Suprapubic skin (tissue), 4 donors: ENCODE results near the gene USP31. TPM values are rescaled to one million over a fixed set of nuclear protein-coding genes. Genes with fewer than 3 reads are reported as not detected.

Experiments used
- DNase-seq, 2 donors: peaks; one replicate each; pipeline ENCODE4 v3.0.0-alpha.2; 2019; ENCODE audit warnings: low spot score in 2 of 2
- H3K27ac ChIP-seq: fragments of 200-600 bp; sonication (generic); one replicate; pipeline ENCODE4 v1.5.1; 2019
- H3K27me3 ChIP-seq: fragments of 200-600 bp; sonication (generic); one replicate; pipeline ENCODE4 v1.5.1; 2019
- H3K36me3 ChIP-seq: fragments of 200-600 bp; sonication (generic); one replicate; pipeline ENCODE4 v1.5.1; 2019
- H3K4me1 ChIP-seq: fragments of 200-600 bp; sonication (generic); one replicate; pipeline ENCODE4 v1.5.1; 2019
- H3K4me3 ChIP-seq: fragments of 200-600 bp; sonication (generic); one replicate; pipeline ENCODE4 v1.5.1; 2019; ENCODE audit warnings: mild to moderate bottlenecking
- H3K9me3 ChIP-seq: fragments of 200-600 bp; sonication (generic); one replicate; pipeline ENCODE4 v1.5.1; 2019
- EP300 ChIP-seq: sonication (generic); formaldehyde crosslinking; IDR thresholded peaks from one replicate; pipeline ENCODE4 v1.6.1; 2017; ENCODE audit warnings: antibody characterized with exemption
- POLR2A ChIP-seq, 2 donors: fragments of 450-650 bp; IDR thresholded peaks; one replicate each; pipeline ENCODE4 v1.6.1; 2017; ENCODE audit warnings: antibody characterized with exemption in 2 of 2, mild to moderate bottlenecking in 2 of 2, moderate library complexity in 2 of 2
- POLR2AphosphoS5 ChIP-seq, 3 donors: sonication (generic); formaldehyde crosslinking; IDR thresholded peaks; one replicate each; pipeline ENCODE4 v1.6.1; 2017; ENCODE audit warnings: antibody characterized with exemption in 3 of 3
- WGBS: methylation state at CpG from one replicate; pipeline ENCODE4 v1.1.5; 2018; 5-methylcytosine and 5-hydroxymethylcytosine counted together
- total RNA-seq, 4 donors: library from RNA; depleted of rRNA; stranded (reverse); fragments of >200 nt; gene quantifications; one replicate each; pipeline ENCODE4 v1.1.0, GENCODE V29; 2016
- TF ChIP-seq, protein P1 (sequence below), 2 donors: fragments of 200-600 bp in 1 of 2; fragments of 450-650 bp in 1 of 2; sonication (generic) in 1 of 2; IDR thresholded peaks; one replicate each; pipeline ENCODE4 v1.5.1; 2016 to 2019; ENCODE audit warnings: antibody characterized with exemption in 2 of 2, mild to moderate bottlenecking in 1 of 2, moderate library complexity in 1 of 2

USP31 gene
- total RNA-seq, 4 donors from 2014 or later: 22.0 to 44.7 (median 31.2) TPM

DNA sequence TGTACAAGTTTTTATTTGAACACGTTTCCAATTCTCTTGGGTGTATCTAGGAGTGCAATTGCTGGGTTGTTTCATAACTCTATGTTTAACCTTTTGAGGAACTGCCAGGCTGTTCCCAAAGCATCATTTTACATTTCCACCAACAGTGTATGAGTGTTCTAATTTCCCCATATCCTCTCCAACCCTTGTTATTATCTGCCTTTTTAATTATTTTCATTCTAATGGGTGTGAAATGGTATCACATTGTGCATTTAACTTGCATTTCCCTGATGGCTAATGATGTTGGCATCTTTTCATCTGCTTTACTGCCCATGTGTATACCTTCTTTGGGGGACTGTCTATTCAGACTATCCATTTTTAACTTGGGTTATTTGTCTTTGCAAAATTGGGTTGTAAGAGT, 104.2 kb downstream of the USP31 start:
- Histone ChIP-seq H3K27me3 (peaks cover 23% of the 10 kb centered on the region), H3K4me1 (no peaks in the 10 kb centered on the region), H3K27ac (no peak overlapping the region), H3K36me3 (no peaks in the 10 kb centered on the region), H3K9me3 (peaks cover 5% of the 10 kb centered on the region), H3K4me3 (no peak overlapping the region)
- TF ChIP-seq, protein P1, sequence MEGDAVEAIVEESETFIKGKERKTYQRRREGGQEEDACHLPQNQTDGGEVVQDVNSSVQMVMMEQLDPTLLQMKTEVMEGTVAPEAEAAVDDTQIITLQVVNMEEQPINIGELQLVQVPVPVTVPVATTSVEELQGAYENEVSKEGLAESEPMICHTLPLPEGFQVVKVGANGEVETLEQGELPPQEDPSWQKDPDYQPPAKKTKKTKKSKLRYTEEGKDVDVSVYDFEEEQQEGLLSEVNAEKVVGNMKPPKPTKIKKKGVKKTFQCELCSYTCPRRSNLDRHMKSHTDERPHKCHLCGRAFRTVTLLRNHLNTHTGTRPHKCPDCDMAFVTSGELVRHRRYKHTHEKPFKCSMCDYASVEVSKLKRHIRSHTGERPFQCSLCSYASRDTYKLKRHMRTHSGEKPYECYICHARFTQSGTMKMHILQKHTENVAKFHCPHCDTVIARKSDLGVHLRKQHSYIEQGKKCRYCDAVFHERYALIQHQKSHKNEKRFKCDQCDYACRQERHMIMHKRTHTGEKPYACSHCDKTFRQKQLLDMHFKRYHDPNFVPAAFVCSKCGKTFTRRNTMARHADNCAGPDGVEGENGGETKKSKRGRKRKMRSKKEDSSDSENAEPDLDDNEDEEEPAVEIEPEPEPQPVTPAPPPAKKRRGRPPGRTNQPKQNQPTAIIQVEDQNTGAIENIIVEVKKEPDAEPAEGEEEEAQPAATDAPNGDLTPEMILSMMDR (IDR thresholded peaks at IDR 0.05): no peak
- TF ChIP-seq EP300: no peak
- TF ChIP-seq POLR2A (IDR thresholded peaks at IDR 0.05): no peak
- no peak for TF ChIP-seq POLR2AphosphoS5 (IDR thresholded peaks at IDR 0.05)
- no peak for DNase-seq
- WGBS: 49% methylated on average over 1 of the region's 1 CpG

DNA sequence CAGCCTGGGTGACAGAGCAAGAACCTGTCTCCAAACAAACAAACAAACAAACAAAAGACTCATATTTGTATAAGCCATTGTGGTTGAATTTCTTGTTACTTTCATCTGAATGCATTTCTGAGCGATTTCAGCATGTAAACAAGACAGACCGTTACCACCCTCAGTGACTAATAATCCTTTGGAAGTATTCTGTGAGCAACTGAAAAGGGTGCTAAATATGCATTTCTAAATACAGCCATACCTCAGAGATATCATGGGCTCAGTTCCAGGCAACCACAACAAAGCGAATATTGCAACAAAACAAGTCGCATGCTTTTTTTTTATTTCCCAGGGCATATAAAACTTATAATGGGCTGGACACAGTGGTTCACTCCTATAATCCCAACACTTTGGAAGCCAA, 109.0 kb downstream of the USP31 start:
- WGBS: 79% methylated on average over 4 of the region's 4 CpGs

DNA sequence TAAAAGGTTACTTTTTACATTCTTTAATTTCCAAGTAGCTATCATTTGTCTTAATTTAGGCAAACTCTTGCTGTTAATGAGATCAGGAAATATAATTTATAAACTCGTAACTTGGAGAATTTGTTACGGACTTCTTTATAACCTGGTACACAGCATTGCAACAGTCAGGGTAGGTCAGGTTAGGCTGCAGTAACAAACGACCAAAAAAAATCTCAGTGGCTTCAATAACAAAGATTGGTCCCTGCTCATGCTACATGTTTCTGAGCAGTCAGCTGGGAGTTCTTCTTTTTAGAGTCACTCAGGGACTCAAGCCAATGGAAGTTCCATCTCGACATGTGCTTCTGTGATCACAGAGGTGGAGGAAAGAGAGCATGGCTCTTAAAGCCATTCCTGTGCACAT, 110.1 kb downstream of the USP31 start:
- Histone ChIP-seq H3K27me3 (no peaks in the 10 kb centered on the region), H3K4me1 (no peaks in the 10 kb centered on the region), H3K9me3 (no peaks in the 10 kb centered on the region), H3K4me3 (no peak overlapping the region), H3K27ac (no peak overlapping the region), H3K36me3 (no peaks in the 10 kb centered on the region)
- DNase-seq: no peak
- TF ChIP-seq, protein P1 (IDR thresholded peaks at IDR 0.05): no peak
- no peak for TF ChIP-seq POLR2AphosphoS5 (IDR thresholded peaks at IDR 0.05)
- no peak for TF ChIP-seq POLR2A (IDR thresholded peaks at IDR 0.05)
- TF ChIP-seq EP300: no peak
- whole genome bisulfite sequencing: 86% methylated on average over 4 of the region's 4 CpGs

More for the DNA sequence above, 109.0 kb downstream of the USP31 start:
- Histone ChIP-seq H3K9me3 (peaks cover 4% of the 10 kb centered on the region), H3K27me3 (peaks cover 3% of the 10 kb centered on the region), H3K4me3 (no peak overlapping the region), H3K36me3 (no peaks in the 10 kb centered on the region), H3K27ac (no peak overlapping the region), H3K4me1 (no peaks in the 10 kb centered on the region)
- TF ChIP-seq POLR2A (IDR thresholded peaks at IDR 0.05) (no peak), EP300 (no peak), POLR2AphosphoS5 (IDR thresholded peaks at IDR 0.05) (no peak)
- TF ChIP-seq, protein P1 (IDR thresholded peaks at IDR 0.05): no peak
- DNase-seq: no peak

DNA sequence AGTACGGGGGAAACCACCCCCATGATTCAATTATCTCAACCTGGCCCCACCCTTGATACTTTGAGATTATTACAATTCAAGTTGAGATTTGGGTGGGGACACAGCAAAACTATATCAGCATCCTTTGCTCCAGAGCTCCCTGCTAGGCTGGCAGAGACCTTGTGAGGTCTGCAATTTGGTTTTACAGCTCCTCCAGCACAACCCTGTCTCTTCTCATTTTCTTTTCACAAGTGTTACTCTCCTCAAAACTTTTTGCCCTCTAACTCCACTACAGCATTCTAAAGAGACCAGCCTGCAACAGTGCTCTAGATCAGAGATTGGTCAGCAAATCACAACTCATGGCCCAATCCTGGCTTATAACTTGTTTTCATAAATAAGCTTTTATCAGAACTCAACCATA, 114.0 kb downstream of the USP31 start:
- TF ChIP-seq POLR2AphosphoS5 (IDR thresholded peaks at IDR 0.05) (no peak), POLR2A (IDR thresholded peaks at IDR 0.05) (no peak), EP300 (no peak)
- TF ChIP-seq, protein P1 (IDR thresholded peaks at IDR 0.05): no peak
- H3K36me3 ChIP-seq: no peaks in the 10 kb centered on the region
- 0% methylated on average over 1 of the region's 1 CpG for WGBS
- peak in 1 of 2 donors; percentile 4 for DNase-seq
- no peaks in the 10 kb centered on the region for H3K4me1 ChIP-seq
- peaks cover 15% of the 10 kb centered on the region for H3K27me3 ChIP-seq
- H3K27ac ChIP-seq: no peak overlapping the region
- peaks cover 5% of the 10 kb centered on the region for H3K9me3 ChIP-seq
- no peak overlapping the region for H3K4me3 ChIP-seq

DNA sequence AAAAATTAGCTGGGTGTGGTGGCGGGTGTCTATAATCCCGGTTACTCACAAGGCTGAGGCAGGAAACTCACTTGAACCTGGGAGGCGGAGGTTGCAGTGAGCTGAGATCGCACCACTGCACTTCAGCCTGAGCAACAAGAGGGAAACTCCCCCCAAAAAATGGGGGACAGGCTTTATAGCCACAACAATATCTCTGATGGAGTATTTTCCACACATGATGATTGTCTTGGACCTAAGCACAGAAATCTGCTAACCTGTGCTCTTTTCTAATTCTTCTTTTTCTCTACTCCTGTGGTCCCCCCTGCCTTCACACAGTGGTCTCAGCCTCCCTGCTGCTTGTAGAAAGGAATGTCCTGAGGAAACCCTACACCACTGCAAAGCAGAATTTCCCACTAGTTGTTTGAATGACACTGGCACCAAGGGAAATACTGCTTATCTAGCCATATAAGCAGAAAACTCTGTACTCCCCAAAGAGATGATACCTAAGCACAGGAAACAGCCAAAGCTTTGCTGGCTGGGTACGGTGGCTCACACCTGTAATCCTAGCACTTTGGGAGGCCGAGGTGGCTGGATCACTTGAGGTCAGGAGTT, 117.6 kb downstream of the USP31 start:
- Histone ChIP-seq H3K4me1 (no peaks in the 10 kb centered on the region), H3K4me3 (no peak overlapping the region), H3K27ac (no peak overlapping the region), H3K36me3 (no peaks in the 10 kb centered on the region), H3K27me3 (peaks cover 23% of the 10 kb centered on the region), H3K9me3 (peaks cover 5% of the 10 kb centered on the region)
- DNase-seq: peak in 1 of 2 donors; percentile 29
- WGBS: 54% methylated on average over 6 of the region's 6 CpGs
- TF ChIP-seq POLR2AphosphoS5 (IDR thresholded peaks at IDR 0.05) (no peak), EP300 (no peak), POLR2A (IDR thresholded peaks at IDR 0.05) (no peak)
- TF ChIP-seq, protein P1 (IDR thresholded peaks at IDR 0.05): no peak
